Esophagus squamous epithelium (tissue), 5 donors: ENCODE results near the gene GPR146. TPM values are rescaled to one million over a fixed set of nuclear protein-coding genes. Genes with fewer than 3 reads are reported as not detected.
"Not testable (repeated sequence)": the region's sequence is repeated elsewhere in the genome, so short reads cannot be mapped to it uniquely, and the experiment has no call there.

Experiments
- DNase-seq: peaks from one replicate; lab custom pipeline; 2025; lab: John Stamatoyannopoulos, UW
- H3K27ac ChIP-seq, 4 donors: fragments of 200-600 bp; sonication (generic); one replicate each; pipeline ENCODE4 v1.5.1; 2016 to 2019; ENCODE audit warnings: mild to moderate bottlenecking in 1 of 4
- H3K27me3 ChIP-seq, 4 donors: fragments of 200-600 bp; sonication (generic); 1 replicate in 3 of 4; 2 replicates in 1 of 4; pipeline versions ENCODE4 v1.5.1 to v1.6.0; 2017 to 2021; ENCODE audit warnings: antibody characterized with exemption in 1 of 4
- H3K36me3 ChIP-seq, 3 donors: fragments of 200-600 bp; sonication (generic); one replicate each; pipeline ENCODE4 v1.5.1; 2016 to 2019
- H3K4me1 ChIP-seq, 3 donors: fragments of 200-600 bp; sonication (generic); one replicate each; pipeline ENCODE4 v1.5.1; 2017 to 2019
- H3K4me3 ChIP-seq, 4 donors: fragments of 200-600 bp; sonication (generic); 1 replicate in 3 of 4; 2 replicates in 1 of 4; pipeline ENCODE4 v1.5.1; 2016 to 2019; ENCODE audit warnings: mild to moderate bottlenecking in 2 of 4, moderate library complexity in 1 of 4
- H3K9me3 ChIP-seq, 3 donors: fragments of 200-600 bp; sonication (generic); one replicate each; pipeline ENCODE4 v1.5.1; 2016 to 2019
- POLR2A ChIP-seq, 4 donors: fragments of 450-650 bp; IDR thresholded peaks; one replicate each; pipeline ENCODE4 v1.6.1; 2017; ENCODE audit warnings: antibody characterized with exemption in 4 of 4, mild to moderate bottlenecking in 4 of 4, moderate library complexity in 3 of 4
- WGBS, 2 donors: methylation state at CpG; one replicate each; pipeline ENCODE4 v1.1.5; 2018; 5-methylcytosine and 5-hydroxymethylcytosine counted together
- intact Hi-C: fragments of 100-400 bp; cut with DNase I; formaldehyde crosslinking; loops from one replicate; pipeline ENCODE4 v1.15.0; 2022
- total RNA-seq, 4 donors: library from RNA; depleted of rRNA; stranded (reverse); fragments of >200 nt; gene quantifications; one replicate each; pipeline ENCODE4 v1.1.0, GENCODE V29; 2016
- TF ChIP-seq, protein P1 (sequence below), 6 experiments: fragments of 450-650 bp in 4 of 6; fragments of 200-600 bp in 2 of 6; sonication (generic) in 2 of 6; IDR thresholded peaks; one replicate each; pipeline ENCODE4 v1.5.1; 2016 to 2019; ENCODE audit warnings: antibody characterized with exemption in 6 of 6, mild to moderate bottlenecking in 4 of 6, moderate library complexity in 4 of 6
- donor health status: DM: yes; HTN: yes; CAD: no.

GPR146 gene
- total RNA-seq, 4 donors from 2014 or later = 1.1 to 12.8 (median 3.5) TPM

DNA sequence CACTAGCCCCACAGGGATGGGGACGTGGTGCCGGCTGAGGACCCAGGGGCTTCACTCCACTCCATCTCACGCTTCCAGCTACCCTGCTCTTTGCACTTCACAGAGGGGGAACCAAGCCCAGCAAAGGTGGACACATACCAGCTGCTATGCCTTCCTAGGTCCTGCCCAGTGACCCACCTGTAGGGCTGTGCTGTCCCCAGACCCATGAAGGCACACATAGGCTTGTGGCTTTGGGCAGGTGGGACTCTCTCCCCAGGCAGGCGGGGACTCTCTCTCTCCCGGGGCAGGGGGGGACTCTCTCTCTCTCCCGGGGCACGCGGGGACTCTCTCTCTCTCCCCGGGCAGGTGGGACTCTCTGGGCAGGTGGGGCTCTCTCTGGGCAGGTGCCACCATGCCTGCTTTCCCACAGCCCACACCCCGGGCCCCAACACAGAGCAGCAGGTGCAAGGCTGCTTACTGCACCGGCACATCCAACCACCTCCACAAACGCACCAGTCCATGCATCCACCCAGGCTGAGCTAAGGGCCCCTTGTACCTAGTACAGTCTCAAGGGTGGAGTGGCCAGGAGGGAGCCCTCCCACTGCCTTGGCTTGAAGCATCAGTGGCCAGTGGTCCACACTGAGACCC is 13.8 kb upstream of the GPR146 start:
- DNase-seq = no peak
- Histone ChIP-seq H3K36me3 (peaks cover 0 to 12% (median 0%) of the 10 kb centered on the region in 3 donors), H3K9me3 (no peaks in the 10 kb centered on the region), H3K4me1 (peaks cover 16 to 37% (median 16%) of the 10 kb centered on the region in 3 donors), H3K4me3 (no peak overlapping the region), H3K27ac (no peak overlapping the region), H3K27me3 (no peaks in the 10 kb centered on the region)
- intact Hi-C loops = no loop called here
- 77% methylated on average over 5 of the region's 12 CpGs; no CpG with 5 or more reads in 1 of the 2 donors for WGBS, 2 donors
- TF ChIP-seq, protein P1, sequence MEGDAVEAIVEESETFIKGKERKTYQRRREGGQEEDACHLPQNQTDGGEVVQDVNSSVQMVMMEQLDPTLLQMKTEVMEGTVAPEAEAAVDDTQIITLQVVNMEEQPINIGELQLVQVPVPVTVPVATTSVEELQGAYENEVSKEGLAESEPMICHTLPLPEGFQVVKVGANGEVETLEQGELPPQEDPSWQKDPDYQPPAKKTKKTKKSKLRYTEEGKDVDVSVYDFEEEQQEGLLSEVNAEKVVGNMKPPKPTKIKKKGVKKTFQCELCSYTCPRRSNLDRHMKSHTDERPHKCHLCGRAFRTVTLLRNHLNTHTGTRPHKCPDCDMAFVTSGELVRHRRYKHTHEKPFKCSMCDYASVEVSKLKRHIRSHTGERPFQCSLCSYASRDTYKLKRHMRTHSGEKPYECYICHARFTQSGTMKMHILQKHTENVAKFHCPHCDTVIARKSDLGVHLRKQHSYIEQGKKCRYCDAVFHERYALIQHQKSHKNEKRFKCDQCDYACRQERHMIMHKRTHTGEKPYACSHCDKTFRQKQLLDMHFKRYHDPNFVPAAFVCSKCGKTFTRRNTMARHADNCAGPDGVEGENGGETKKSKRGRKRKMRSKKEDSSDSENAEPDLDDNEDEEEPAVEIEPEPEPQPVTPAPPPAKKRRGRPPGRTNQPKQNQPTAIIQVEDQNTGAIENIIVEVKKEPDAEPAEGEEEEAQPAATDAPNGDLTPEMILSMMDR (IDR thresholded peaks at IDR 0.05) = no peak
- no peak for TF ChIP-seq POLR2A (IDR thresholded peaks at IDR 0.05)

- TF ChIP-seq, protein P1 (IDR thresholded peaks at IDR 0.05) = no peak
- no peak for TF ChIP-seq POLR2A (IDR thresholded peaks at IDR 0.05)
- Histone ChIP-seq H3K27ac (no peak overlapping the region), H3K4me3 (no peak overlapping the region), H3K27me3 (no peaks in the 10 kb centered on the region), H3K36me3 (peaks cover 0 to 4% (median 0%) of the 10 kb centered on the region in 3 donors), H3K4me1 (peaks cover 16 to 29% (median 16%) of the 10 kb centered on the region in 3 donors), H3K9me3 (no peaks in the 10 kb centered on the region)
- no peak for DNase-seq
- WGBS, 2 donors = 83 to 90% methylated on average over 8 to 12 of the region's 33 CpGs
- intact Hi-C loops = no loop called here
Measured at GRCh38 chr7:1031716-1032455, 12.5 kb upstream of the GPR146 start.

GRCh38 chr7:1032536-1033181 is 11.7 kb upstream of the GPR146 start:
- TF ChIP-seq, protein P1 (IDR thresholded peaks at IDR 0.05) = no peak
- no peak for TF ChIP-seq POLR2A (IDR thresholded peaks at IDR 0.05)
- Histone ChIP-seq H3K36me3 (peaks cover 0 to 4% (median 0%) of the 10 kb centered on the region in 3 donors), H3K4me1 (peaks cover 9 to 21% (median 11%) of the 10 kb centered on the region in 3 donors), H3K27ac (no peak overlapping the region), H3K4me3 (no peak overlapping the region), H3K9me3 (no peaks in the 10 kb centered on the region), H3K27me3 (no peaks in the 10 kb centered on the region)
- intact Hi-C loops = no loop called here
- DNase-seq = no peak
- 93 to 98% methylated on average over 10 to 15 of the region's 25 CpGs for WGBS, 2 donors

DNA sequence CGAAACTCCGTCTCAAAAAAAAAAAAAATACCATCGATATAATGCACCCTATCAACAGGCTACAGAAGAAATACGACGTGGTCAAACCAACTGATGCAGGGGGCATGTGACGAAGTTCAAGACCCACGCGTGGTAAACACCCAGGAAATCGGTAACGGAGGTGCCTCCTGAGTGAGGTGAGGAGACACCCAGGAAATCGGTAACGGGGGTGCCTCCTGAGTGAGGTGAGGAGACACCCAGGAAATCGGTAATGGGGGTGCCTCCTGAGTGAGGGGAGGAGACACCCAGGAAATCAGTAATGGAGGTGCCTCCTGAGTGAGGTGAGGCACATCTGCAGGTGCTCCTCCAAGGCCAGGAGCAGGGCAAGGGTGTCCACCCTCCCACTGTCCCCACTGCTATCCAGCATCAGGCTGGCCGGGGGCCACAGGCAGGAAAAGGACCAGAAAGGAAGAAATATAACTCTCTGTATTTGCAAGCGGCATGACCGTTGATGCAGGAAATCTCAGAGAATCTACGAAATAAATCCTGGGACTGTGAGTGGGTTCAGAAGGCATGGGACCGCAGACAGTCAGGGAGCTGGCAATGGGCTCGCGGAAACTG is 10.7 kb upstream of the GPR146 start:
- Histone ChIP-seq H3K4me3 (no peak overlapping the region), H3K27me3 (no peaks in the 10 kb centered on the region), H3K9me3 (no peaks in the 10 kb centered on the region), H3K36me3 (peaks cover 0 to 4% (median 0%) of the 10 kb centered on the region in 3 donors), H3K4me1 (peaks cover 5 to 12% (median 9%) of the 10 kb centered on the region in 3 donors), H3K27ac (no peak overlapping the region)
- TF ChIP-seq POLR2A (IDR thresholded peaks at IDR 0.05) = no peak
- TF ChIP-seq, protein P1 (IDR thresholded peaks at IDR 0.05) = no peak
- 83 to 88% methylated on average over 20 of the region's 20 CpGs for WGBS, 2 donors
- intact Hi-C loops = no loop called here
- DNase-seq = no peak

DNA sequence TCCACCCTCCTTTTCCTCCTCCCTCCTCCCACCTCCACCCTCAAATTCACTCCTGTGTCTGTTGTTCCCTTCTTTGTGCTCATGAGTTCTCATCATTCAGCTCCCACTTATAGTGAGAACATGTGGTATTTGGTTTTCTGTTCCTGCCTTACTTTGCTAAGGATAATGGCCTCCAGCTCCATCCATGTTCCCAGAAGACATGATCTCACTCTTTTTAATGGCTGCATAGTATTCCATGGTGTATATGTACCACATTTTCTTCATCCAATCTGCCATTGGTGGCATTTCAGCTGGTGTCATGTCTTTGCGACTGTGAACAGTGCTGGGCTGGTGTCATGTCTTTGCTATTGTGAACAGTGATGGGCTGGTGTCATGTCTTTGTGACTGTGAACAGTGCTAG is 9.6 kb upstream of the GPR146 start:
- H3K36me3 ChIP-seq, H3K4me3 ChIP-seq, H3K27me3 ChIP-seq, intact Hi-C loops, H3K4me1 ChIP-seq, H3K27ac ChIP-seq, DNase-seq, H3K9me3 ChIP-seq: not testable (repeated sequence)
- WGBS, 2 donors = 100% methylated on average over 1 of the region's 1 CpG

DNA sequence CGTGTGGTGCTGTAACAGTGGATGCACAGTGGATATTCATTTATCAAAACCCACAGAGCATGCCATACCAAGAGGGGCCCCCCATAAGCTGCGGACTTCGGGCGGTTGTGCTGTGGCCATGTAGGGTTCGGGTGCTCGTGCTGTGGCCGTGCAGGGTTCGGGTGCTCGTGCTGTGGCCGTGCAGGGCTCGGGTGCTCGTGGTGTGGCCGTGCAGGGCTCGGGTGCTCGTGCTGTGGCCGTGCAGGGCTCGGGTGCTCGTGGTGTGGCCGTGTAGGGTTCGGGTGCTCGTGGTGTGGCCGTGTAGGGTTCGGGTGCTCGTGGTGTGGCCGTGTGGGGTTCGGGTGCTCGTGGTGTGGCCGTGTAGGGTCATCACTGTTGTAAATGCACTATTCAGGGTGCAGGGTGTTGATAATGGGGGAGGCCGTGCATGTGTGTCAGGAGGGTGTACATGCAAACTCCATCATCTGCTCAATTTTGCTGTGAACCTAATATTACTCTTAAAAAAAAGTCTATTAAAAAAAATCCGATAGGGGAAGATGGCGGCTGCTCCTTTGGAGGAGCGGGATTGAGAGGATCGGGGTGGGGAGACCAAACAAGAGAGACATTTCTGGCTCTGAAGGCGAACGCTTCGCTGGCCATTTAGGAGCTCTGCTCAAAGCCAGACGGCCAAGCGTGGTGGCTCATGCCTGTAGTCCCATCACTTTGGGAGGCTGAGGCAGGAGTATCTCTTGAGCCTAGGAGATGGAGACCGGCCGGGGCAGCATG is 8.0 kb upstream of the GPR146 start:
- H3K36me3 ChIP-seq, DNase-seq, H3K27me3 ChIP-seq, H3K27ac ChIP-seq, intact Hi-C loops, H3K4me3 ChIP-seq, H3K9me3 ChIP-seq: not testable (repeated sequence)
- H3K4me1 ChIP-seq = peaks cover 0 to 13% (median 5%) of the 10 kb centered on the region in 3 donors
- WGBS, 2 donors = 93 to 98% methylated on average over 21 to 27 of the region's 40 CpGs

DNA sequence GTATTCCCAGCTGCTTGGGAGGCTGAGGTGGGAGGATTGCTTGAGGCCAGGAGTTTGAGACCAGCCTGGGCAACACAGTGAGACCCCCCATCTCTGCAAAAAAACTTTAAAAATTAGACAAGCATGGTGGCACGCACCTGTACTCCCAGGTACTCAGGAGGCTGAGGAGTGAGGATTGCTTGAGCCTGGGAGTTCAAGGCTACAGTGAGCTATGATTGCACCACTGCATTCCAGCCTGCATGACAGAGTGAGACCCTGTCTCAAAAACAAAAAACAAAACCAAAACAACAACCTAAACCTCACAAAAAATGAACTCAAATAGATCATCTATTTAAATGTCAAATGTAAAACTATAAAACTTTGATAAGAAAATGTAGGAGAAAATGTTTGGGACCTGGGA is 4.1 kb upstream of the GPR146 start:
- Histone ChIP-seq H3K4me1 (peaks cover 18 to 49% (median 27%) of the 10 kb centered on the region in 3 donors), H3K27ac (peak overlapping the region in 1 of 4 donors; percentile 93)
- H3K27me3 ChIP-seq, intact Hi-C loops, H3K4me3 ChIP-seq, H3K36me3 ChIP-seq, H3K9me3 ChIP-seq, DNase-seq: not testable (repeated sequence)
- WGBS, 2 donors = 94 to 100% methylated on average over 1 of the region's 1 CpG
